HTERT RPE-1 (cell line): ENCODE results near the gene CDH22.

ENCODE experiments used
- in situ Hi-C: fragments of 300-500 bp; cut with MboI; formaldehyde crosslinking; loops from 4 replicates; pipeline ENCODE4 v1.14.3; 2020; ENCODE audit warnings: low sequenced_read_pairs

CDH22 gene

GRCh38 chr20:46344488-46345162 lies 36.3 kb upstream of the CDH22 start:
- in situ Hi-C loops = no loop called here

DNA sequence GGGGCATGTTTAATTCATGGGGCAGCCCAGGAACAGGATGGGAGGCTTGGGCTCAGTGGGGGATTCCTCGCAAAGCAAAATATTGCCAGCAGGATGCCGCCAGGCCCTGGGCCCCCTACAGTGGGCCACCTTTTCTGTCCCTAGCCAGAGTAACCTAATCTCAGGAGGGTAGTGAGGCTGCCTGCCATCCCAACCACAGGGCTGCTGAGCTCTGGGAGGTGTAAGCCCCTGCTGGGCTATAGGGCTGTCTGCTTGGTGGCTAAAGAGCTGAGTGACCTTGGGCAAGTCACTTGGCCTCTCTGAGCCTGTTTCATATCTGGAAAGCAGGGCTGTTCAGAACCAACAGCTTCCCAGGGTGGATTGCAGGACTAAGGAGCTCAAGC lies 35.7 kb upstream of the CDH22 start:
- in situ Hi-C loops = no loop called here

- in situ Hi-C loops = no loop called here
These were observed 35.2 kb upstream of the CDH22 start for GRCh38 chr20:46343348-46343974.

GRCh38 chr20:46342451-46343347 lies 34.4 kb upstream of the CDH22 start:
- in situ Hi-C loops = no loop called here

GRCh38 chr20:46342010-46342378 lies 33.7 kb upstream of the CDH22 start:
- in situ Hi-C loops = no loop called here

- in situ Hi-C loops = no loop called here
These were observed 33.0 kb upstream of the CDH22 start for GRCh38 chr20:46341074-46342009.

- in situ Hi-C loops = no loop called here
These were observed 30.7 kb upstream of the CDH22 start for GRCh38 chr20:46339037-46339436.

GRCh38 chr20:46336735-46337134 lies 28.4 kb upstream of the CDH22 start:
- in situ Hi-C loops = no loop called here

- in situ Hi-C loops = no loop called here
These were observed 26.1 kb upstream of the CDH22 start for GRCh38 chr20:46334303-46334904.

DNA sequence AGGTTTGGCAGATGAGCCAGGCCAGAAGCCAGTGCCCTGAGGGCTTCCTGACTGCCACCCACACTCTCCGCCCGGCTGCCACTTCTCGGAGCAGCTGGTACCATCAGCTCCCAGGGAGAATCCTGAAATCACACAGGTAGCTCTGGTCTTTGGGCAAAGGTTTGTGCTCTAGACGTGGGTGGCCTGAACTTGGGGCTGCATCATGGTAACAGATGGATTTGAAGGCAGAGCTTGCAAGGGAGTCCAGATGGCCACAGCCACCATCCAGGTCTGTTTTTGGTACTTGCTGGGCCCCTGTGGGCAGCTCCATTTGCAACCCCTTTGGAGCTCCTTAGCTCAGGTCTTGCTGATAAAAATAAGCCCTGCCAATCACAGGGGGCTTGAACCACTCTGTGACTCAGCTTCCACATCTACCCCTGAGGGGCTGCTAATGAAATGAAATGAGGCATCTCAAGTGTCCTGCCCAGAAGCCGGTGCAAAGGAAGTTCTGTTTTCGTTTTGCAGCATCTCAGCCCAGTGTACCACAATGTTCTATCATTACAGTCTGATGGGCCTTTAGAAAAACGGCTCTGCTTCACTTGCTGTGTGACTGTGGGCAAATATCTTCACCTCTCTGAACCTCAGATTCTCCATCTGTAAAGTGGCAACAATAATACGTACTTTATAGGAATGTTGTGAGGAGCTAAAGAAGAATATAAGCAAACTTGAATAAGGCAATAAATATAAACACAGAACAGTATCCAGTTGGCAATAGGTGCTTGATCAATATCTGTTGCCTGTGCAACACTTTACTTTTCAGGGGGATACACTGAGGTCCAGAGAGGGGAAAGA lies 25.1 kb upstream of the CDH22 start:
- in situ Hi-C loops = no loop called here

- in situ Hi-C loops = no loop called here
These were observed 24.3 kb upstream of the CDH22 start for GRCh38 chr20:46332373-46333160.

DNA sequence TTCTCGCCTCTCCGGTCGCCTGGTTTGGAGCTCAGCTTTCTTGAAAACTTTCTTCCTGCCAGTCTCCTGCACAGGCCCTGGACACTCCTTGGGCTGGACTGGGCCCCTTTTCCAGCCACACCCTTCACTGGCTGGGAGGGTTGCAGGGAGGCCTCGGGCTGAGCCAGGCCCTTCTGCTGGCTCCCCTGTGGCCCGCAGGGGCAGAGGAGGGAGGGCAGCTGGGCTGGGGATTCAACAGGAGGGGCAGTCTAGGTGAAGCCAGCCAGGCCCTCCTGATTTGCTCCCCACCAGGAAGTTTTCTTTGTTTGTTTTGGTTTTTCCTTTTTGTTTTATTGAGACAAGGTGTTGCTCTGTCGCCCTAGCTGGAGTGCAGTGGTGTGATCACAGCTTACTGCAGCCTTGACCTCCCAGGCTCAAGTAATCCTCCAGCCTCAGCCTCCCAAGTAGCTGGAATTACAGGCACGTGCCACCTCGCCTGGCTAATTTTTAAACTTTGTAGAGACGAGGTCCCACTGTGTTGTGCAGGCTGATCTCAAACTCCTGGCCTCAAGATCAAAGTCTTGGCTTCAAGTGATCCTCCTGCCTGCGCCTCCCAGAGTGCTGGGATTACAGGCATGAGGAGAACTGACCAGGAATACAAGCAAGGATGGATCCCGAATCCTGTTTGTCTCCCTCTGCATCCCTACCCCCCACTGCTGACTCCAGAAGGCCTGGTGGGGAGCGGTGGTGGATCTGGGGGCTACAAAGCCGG lies 23.5 kb upstream of the CDH22 start:
- in situ Hi-C loops = no loop called here

DNA sequence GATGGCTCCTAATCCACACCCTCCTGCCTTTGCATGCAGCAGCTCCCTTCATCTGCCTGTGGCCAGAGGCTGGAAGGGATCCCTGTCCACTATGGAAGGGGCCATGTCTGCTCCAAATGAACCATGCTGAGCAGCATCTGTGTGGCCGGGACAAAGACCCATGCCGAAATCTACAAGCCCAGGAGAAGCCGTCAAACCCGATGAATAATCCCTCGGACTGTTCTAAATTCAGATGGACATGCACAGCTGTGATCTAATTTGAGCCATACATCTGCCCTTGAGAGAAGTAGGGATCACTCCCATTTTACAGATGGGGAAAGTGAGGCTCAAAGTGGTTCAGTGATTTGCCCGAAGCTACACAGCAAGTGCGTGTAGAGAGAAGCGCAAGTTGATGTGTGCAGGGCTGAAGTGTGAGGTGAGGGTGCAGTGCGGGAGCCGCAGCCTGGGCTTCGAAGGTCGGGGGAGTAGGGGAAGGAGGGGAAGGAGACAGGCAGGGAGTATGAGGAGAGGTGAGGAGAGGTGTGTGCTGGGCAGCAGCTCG lies 22.6 kb upstream of the CDH22 start:
- in situ Hi-C loops = no loop called here

DNA sequence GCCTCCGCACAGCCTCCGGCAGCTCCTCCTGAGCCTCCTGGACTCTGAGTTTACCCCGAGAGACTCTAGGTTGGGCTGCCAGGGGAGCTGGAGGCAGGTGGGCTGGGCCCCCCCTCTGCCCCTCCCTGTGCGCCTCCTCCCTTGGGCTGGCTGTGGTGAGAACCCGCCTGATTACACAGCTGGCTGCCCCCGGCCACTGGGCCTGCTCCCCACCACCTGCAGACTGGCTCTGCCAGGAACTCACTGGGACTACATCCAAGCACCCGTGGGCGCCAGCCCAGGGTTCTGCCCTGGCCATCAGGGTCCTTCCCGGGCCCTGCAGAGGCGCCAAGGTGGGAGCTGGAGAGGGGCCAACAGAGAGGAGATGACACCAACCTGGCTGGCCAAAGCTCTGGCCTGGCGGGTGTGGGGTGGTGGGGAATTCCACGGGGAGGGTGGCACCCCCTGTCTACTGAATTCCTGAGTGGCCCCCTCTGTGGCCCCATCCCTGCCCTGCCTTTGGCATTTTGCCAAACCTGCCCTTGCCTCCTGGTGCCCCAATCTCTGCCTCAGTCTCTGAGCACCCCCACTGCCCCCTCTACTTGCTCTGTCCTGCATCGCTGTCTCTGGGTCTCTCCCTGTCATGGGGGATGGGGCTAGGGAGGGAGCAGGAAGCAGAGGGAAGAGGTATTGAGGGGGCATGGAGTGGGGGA lies 21.9 kb upstream of the CDH22 start:
- in situ Hi-C loops = no loop called here

GRCh38 chr20:46328200-46328882 lies 20.0 kb upstream of the CDH22 start:
- in situ Hi-C loops = no loop called here

DNA sequence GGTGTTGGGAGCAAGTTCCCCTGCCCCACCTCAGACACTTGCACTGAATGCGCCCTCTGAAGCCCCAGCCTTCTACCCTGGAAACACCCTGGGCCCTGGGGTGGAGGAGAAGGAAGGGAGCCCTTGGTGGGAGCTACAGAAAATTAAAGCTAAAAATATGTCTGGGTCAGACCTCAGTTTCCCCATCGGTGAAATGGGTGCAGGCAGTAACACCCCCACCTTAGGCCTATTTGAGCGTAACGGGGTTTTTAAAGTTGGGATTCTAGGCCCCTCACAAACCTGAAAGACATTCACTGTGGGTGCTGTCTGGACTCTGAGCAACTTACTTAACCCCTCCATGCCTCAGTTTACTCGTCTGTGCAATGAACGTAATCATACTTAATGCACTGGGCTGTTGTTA lies 19.3 kb upstream of the CDH22 start:
- in situ Hi-C loops = no loop called here

DNA sequence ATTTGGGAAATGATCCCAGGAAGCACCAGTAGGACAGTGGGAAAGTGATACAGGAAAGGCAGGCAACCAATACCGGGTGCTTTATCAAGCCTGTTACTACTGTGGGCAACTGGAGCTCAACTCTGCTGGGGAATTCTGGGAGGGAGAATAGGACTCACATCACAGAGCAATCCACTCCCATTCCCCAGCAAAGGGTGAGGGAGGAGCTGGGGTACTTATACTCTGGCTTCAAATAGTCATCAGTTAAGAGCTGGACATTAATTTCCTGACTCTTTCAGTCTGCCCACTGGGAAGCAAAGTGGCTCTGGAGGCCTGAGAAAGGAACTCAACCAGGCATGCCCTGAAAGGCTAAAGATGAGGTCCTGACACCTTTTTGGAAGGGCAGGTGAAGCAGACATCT lies 17.5 kb upstream of the CDH22 start:
- in situ Hi-C loops = no loop called here
